ENCODE results near the gene KIF5A.
"Not testable (repeated sequence)": the region's sequence is repeated elsewhere in the genome, so short reads cannot be mapped to it uniquely, and the experiment has no call there.

KIF5A gene

DNA sequence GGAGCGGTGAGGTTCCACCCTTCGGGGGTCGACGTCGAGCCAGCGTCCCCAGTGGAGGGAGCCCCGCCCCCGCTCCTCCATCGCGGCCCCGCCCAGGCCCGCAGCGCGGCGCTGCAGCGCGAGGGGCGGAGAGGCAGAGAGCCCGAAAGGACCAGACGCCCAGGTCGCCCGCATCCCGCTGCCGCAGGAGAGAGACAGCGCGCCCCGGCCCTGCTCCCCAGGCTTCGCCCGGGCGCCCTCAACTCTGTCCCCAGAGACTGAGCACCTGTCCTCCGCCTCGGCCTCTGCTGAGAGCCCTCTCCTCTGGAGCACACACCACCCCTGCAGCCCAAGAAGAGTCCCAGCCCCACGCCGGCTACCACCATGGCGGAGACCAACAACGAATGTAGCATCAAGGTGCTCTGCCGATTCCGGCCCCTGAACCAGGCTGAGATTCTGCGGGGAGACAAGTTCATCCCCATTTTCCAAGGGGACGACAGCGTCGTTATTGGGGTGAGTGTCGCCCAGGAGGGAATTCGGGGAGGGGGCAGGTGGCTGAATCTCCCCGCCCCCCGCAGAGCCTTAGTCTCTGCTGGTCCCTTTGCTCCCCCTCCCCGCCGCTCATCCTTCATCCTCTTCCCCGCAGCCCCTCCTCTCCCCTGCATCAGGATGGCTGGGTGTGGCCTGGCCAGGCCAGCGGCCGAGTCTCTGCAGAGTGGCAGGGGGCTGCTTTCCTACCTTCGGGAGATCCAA is at the start of gene KIF5A:
TSS of gene KIF5A (plus strand) at position 136 of the 732 bp plus-strand sequence. CDS start at position 364, 228 bp downstream.
- peak; percentile 58 for DNase-seq

DNA sequence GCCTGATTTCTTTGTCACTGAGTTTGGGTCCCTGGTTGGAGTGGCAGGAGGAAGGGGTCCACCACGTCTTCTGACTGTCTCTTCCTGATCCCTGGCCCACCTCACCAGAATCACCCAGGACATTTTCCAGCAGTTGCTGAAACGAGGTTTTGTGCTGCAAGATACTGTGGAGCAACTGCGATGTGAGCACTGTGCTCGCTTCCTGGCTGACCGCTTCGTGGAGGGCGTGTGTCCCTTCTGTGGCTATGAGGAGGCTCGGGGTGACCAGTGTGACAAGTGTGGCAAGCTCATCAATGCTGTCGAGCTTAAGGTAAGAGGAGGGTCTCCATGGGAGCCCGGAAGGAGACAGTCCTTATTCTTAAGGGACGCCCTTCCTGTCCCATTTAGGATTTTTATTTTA is 49.6 kb upstream of the KIF5A start:
- DNase-seq, result no peak

DNA sequence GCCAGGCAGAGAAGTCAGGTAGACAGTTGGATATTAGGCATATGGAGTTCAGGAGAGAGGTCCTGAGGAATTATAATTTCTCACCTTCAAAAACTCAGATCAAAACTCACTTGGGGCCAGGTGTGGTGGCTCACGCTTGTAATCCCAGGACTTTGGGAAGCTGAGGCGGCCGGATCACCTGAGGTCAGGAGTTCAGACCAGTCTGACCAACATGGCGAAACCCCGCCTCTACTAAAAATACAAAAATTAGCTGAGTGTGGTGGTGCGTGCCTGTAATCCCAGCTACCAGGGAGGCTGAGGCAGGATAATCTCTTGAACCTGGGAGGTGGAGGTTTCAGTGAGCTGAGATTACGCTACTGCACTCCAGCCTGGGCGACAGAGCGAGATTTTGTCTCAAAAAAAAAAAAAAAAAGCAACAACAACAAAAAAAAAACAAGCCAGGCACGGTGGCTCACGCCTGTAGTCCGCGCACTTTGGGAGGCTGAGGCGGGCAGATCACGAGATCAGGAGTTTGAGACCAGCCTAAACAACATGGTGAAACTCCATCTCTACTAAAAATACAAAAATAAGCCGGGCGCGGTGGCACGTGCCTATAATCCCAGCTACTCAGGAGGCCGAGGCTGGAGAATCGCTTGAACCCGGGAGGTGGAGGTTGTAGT is 47.4 kb upstream of the KIF5A start:
- DNase-seq, result not testable (repeated sequence)

DNA sequence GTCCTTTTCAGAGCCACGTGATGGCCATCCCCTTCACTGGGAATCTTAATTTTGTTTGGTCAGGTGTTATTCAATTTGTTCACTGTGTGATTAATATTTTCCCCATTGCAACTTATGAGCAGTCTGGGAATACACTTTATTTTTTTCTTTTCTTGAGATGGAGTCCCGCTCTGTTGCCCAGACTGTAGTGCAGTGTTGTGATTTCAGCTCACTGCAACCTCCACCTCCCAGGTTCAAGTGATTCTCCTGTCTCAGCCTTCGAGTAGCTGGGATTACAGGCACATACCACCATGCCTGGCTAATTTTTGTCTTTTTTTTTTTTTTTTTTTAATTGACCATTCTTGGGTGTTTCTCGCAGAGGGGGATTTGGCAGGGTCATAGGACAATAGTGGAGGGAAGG is 43.3 kb upstream of the KIF5A start:
- DNase-seq, result not testable (repeated sequence)

DNA sequence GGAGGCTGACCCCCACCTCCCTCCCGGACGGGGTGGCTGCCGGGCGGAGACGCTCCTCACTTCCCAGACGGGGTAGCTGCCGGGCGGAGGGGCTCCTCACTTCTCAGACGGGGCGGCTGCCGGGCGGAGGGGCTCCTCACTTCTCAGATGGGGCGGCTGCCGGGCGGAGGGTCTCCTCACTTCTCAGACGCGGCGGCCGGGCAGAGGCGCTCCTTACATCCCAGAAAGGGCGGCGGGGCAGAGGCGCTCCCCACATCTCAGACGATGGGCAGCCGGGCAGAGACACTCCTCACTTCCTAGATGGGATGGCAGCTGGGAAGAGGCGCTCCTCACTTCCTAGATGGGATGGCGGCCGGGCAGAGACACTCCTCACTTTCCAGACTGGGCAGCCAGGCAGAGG is 42.0 kb upstream of the KIF5A start:
- not testable (repeated sequence) for DNase-seq

- no peak for DNase-seq
These were observed 38.7 kb upstream of the KIF5A start for GRCh38 chr12:57511161-57511560.

DNA sequence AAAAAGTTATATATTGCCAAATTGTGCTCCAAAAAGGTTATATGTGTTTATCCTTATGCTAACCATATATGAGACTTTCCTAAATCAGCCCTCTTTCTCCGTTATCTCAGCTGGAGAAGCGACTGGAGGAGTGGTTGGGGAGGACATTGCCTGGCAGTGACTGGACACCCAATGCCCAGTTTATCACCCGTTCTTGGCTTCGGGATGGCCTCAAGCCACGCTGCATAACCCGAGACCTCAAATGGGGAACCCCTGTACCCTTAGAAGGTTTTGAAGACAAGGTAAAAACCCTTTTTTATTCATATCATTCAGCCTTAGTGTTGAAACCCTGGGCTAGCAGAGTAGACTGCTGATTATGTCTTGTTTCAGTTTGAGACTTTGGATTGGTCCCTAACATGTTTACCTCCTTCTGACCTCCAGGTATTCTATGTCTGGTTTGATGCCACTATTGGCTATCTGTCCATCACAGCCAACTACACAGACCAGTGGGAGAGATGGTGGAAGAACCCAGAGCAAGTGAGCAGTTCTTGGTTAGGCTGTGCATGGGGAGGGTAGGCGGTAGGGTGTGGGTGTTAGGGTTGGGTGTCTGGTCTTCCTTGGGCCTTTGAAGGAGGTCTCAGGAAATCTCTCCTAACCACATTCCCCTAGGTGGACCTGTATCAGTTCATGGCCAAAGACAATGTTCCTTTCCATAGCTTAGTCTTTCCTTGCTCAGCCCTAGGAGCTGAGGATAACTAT is 38.1 kb upstream of the KIF5A start:
- DNase-seq, result no peak

DNA sequence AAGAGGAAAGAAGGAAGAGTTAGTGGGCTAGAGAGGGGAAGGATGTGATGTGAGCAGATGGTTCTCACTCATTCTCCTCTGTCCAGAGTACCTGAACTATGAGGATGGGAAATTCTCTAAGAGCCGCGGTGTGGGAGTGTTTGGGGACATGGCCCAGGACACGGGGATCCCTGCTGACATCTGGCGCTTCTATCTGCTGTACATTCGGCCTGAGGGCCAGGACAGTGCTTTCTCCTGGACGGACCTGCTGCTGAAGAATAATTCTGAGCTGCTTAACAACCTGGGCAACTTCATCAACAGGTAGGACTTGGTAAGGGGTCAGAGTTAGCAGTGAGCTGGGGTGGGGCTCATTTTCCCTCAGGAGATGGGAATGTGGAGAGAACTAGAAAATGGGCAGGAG is 37.2 kb upstream of the KIF5A start:
- DNase-seq, result no peak

DNA sequence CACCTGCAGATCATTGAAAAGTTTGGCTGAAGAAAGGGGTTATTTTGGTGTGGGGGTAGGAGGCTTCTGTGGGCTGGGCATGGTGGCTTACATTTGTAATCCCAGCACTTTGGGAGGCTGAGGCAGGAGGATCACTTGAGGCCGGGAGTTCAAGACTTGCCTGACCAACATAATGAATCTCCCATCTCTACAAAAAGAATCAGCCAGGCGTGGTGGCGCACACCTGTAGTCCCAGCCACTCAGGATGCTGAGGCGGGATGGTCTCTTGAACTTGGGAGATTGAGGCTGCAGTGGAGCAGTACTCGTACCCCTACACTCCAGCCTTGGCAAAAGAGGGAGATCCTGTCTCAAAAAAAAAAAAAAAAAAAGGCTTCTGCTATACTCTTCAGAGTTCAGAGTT is 36.6 kb upstream of the KIF5A start:
- DNase-seq, result no peak

GRCh38 chr12:57513677-57514076 is 36.2 kb upstream of the KIF5A start:
- not testable (repeated sequence) for DNase-seq

GRCh38 chr12:57514246-57514645 is 35.6 kb upstream of the KIF5A start:
- DNase-seq, result not testable (repeated sequence)

DNA sequence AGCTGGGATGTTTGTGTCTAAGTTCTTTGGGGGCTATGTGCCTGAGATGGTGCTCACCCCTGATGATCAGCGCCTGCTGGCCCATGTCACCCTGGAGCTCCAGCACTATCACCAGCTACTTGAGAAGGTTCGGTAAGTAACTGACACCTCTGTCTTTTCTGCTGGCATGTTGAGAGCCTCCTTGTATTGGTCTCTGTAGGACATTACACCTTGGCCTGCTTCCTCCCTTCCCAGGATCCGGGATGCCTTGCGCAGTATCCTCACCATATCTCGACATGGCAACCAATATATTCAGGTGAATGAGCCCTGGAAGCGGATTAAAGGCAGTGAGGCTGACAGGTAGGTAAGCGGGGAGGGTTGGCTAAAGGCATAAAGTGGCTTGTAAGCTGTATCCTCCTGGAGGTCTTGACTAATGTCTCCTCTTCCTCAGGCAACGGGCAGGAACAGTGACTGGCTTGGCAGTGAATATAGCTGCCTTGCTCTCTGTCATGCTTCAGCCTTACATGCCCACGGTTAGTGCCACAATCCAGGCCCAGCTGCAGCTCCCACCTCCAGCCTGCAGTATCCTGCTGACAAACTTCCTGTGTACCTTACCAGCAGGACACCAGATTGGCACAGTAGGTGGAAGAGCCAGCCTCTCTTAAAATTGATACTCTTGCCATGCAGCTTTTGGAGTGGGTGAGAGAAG is 35.0 kb upstream of the KIF5A start:
- DNase-seq, result no peak

- DNase-seq, result no peak
These were observed 34.4 kb upstream of the KIF5A start for GRCh38 chr12:57515408-57515933.

- DNase-seq, result no peak
These were observed 33.8 kb upstream of the KIF5A start for GRCh38 chr12:57515934-57516541.

DNA sequence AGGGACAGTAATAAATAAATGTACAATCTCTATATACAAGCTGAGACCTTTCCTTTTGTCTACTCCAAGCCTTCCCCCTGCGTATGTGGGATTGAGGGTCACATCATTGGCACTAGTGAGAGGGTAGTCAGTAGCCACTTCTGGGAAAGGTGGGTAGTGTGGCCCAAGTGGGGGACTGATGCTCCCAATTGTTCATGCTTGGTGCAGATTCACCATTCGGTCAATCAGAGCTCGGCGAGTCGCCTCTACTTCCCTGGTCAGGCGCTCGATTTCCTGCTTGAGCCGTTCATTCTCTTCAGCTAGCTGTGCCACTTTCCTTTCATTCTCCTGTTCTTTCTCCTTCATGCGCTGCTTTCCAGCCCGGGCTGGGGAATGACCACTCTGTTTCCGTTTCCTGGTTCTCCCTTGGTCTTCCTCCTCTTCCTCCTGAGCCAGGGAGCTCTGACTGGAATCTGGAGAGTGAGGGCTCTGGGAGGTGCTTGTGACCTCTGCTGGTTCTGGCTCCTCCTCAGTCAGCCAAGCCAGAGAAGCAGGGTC is 33.2 kb upstream of the KIF5A start:
- no peak for DNase-seq

- DNase-seq, result peak; percentile 4
These were observed 32.7 kb upstream of the KIF5A start for GRCh38 chr12:57517187-57517586.

GRCh38 chr12:57517718-57518117 is 32.1 kb upstream of the KIF5A start:
- not testable (repeated sequence) for DNase-seq

DNA sequence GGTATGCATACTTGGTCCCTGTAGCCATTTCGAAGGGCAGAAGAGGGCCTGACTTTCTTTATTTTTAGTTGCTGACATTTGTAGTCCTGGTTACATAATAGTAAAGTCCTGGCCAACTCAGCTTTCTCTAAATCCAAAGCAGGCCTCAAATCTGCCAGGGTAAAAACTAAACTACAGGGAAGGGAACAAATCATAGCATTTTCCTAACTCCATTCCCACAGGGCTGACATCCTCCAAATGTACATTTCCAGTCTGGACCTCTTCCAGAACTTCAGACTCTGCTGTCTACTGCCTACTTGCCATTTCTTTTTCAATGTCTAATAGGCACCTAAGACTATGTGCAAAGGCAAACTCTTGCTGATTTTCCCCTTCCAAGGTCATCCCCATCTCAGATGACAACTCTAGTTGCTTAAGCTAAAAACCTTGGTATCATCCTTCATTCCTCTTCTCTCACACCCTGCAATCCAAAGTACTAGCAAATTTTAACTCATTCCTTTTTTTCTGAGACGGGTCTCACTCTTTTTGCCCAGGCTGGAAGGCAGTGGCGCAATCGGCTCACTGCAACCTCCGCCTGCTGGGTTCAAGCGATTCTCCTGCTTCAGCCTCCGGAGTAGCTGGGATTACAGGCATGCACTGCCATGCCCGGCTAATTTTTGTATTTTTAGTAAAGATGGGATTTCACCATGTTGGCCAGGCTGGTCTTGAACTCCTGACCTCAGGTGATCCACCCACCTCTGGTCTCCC is 31.5 kb upstream of the KIF5A start:
- no peak for DNase-seq

- peak; percentile 61 for DNase-seq
These were observed 30.7 kb upstream of the KIF5A start for GRCh38 chr12:57518920-57519795.

DNA sequence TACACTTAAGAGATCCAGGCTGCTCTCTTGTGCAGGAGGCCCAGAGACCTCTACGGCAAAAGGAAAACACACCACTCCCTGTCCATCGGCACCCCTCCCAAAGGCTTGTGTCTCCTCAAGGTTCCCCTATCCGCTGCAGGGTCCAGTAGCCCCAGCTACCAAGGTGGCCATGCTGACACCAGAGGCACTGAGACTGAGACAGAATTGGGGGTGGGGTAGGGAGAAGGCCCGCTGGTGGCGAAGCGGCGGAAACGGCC is 30.1 kb upstream of the KIF5A start:
- no peak for DNase-seq

All from NCI-H2171 treated with DMSO at 0.1 percent for 48 hours (cell line).